ENCODE measurements around the gene PLSCR3.

Gene PLSCR3

GRCh38 chr17:7393613-7394451 lies 493 bp downstream of the PLSCR3 start:
- Histone ChIP-seq H3K27ac (peak overlapping the region; percentile 88), H3K9ac (peak overlapping the region; percentile 87), H3K4me1 (peaks cover 32% of the 10 kb centered on the region), H3K36me3 (peaks cover 40% of the 10 kb centered on the region), H3K9me3 (no peaks in the 10 kb centered on the region), H4K20me1 (0 out of 2 replicates have a peak, but pooled peaks cover 4% of the 10 kb centered on the region), H3K4me3 (peak overlapping the region; percentile 90), H3K4me2 (peak overlapping the region; percentile 97), H3K27me3 (no peaks in the 10 kb centered on the region)
- TF ChIP-seq Cebpa-rat (IDR thresholded peaks at IDR 0.05), result no peak

DNA sequence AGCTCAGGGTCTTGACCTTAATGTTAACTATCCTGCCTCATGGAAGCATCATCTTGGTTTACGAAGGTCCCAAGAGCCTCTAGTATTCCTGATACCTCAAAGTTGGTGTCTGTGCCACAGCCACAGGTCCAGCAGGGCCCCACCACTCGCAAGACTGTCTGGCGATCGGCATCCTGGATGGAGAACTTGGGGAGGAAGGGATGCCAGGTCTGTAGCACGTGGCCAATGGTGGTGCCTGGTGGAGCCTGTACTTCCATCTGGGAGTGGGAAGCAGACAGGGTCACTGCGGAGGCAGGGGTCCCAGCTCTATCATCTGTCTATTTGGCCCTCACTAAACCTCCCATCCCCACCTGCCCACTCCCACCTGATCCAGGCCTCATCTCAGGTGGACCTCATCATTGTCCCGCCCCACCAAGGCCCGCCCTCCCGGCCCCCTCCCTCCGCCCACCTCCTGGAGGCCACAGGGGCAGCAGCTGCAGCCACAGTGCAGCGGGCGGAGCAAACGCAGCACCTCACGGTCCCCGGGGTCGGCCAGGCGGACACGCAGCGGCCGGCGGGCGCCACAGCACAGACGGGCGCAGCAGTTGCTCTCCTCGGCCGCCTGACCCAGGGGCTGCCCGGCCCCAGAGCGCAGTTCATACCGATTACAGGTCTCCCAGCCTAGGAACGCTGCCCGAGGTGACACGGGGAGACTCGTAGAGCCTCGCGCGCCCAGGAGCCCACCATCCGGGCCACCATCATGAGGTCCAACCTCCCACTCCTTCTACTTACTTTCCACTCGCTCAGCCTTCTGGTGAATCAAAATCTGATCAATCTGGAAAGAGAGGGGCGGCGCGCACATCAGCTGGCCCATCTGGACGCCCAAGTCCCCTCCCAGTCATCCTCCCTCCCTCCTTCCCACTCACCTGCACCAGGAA lies 1.4 kb downstream of the PLSCR3 start:
- peaks cover 37% of the 10 kb centered on the region for H3K4me1 ChIP-seq
- H3K27ac ChIP-seq, result peak overlapping the region; percentile 88
- no peak for TF ChIP-seq Cebpa-rat (IDR thresholded peaks at IDR 0.05)
- H3K9me3 ChIP-seq, result no peaks in the 10 kb centered on the region
- peak overlapping the region; percentile 90 for H3K4me3 ChIP-seq
- peak overlapping the region; percentile 87 for H3K9ac ChIP-seq
- no peaks in the 10 kb centered on the region for H3K27me3 ChIP-seq
- peak overlapping the region; percentile 97 for H3K4me2 ChIP-seq
- H3K36me3 ChIP-seq, result peaks cover 48% of the 10 kb centered on the region
- H4K20me1 ChIP-seq, result 0 out of 2 replicates have a peak, but pooled peaks cover 7% of the 10 kb centered on the region

DNA sequence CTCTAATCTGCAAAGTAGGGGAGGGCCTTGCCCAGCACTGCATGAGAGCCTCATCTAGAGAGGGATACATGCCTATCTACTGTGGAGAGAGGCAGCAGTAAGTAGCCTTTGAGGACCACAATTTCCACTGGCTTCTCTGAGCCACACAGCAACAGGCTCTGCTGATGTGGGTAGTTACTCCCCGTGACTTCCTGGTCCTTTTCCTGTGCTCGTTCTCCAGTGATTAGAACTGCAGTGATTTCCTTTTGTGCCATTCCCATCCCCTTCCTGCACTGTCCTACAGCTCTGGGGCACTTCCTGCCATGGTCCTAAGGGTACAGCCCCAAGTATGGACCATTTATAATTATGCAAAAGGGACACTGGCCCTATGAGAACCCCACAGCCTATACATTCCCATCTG lies 3.0 kb downstream of the PLSCR3 start:
- Histone ChIP-seq H3K27me3 (no peaks in the 10 kb centered on the region), H3K36me3 (peaks cover 52% of the 10 kb centered on the region), H3K27ac (no peak overlapping the region), H4K20me1 (peaks cover 12% of the 10 kb centered on the region; the same call in 1 of the 2 replicates), H3K4me3 (no peak overlapping the region), H3K4me2 (peak overlapping the region; percentile 40), H3K9ac (no peak overlapping the region), H3K9me3 (no peaks in the 10 kb centered on the region), H3K4me1 (peaks cover 37% of the 10 kb centered on the region)
- TF ChIP-seq Cebpa-rat (IDR thresholded peaks at IDR 0.05), result no peak

DNA sequence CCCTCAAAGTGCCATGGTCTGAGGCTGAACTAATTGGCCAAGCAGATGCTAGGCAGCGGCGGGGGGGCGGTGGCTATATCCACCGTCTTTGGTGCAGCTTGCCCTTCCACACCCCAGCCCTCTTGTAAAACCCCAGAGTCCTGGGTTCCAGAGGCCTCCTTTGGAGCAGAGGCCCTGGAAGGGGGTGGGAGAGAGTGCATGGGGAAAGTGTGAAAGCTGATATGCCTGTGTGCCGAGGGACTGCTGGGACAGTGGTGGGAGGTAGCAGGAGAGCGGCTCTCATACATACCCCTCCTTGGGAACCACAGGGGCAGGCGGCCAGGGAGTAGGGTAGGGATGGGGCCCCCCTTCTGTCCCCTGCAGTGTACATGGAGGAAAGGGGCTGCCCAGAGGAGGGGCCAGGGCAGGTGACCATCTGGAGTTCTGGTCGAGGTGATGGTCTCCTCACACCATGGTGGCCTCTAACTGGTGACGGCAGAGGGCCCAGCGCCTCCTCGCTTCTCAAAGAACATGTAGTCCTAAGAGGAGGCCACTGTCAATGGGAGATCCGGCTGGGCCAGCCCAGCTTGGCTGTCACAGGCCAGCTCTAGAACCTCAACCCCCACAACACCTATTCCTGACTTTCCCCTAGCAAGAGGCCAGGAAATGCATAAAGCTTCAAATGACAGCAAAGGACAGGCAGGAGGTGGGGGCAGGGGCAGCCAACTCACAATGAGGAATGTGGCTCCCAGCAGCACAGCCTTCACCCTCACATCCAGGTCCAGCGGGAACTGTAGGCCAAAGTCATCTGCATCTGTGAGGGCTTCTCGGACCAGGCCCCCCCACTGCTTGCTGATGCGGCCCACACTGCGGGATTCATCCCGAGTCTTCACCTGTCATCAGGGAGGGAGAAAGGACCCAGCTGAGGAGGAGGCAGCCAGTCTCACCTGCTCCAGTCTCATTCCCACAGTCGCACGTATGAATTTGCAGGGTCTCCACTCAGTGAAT lies 4.1 kb downstream of the PLSCR3 start:
- Histone ChIP-seq H3K4me3 (no peak overlapping the region), H3K9ac (no peak overlapping the region), H4K20me1 (peaks cover 17% of the 10 kb centered on the region; the same call in 1 of the 2 replicates), H3K27ac (no peak overlapping the region), H3K4me1 (peaks cover 34% of the 10 kb centered on the region), H3K4me2 (no peak overlapping the region), H3K9me3 (no peaks in the 10 kb centered on the region), H3K27me3 (no peaks in the 10 kb centered on the region), H3K36me3 (peaks cover 52% of the 10 kb centered on the region)
- no peak for TF ChIP-seq Cebpa-rat (IDR thresholded peaks at IDR 0.05)

DNA sequence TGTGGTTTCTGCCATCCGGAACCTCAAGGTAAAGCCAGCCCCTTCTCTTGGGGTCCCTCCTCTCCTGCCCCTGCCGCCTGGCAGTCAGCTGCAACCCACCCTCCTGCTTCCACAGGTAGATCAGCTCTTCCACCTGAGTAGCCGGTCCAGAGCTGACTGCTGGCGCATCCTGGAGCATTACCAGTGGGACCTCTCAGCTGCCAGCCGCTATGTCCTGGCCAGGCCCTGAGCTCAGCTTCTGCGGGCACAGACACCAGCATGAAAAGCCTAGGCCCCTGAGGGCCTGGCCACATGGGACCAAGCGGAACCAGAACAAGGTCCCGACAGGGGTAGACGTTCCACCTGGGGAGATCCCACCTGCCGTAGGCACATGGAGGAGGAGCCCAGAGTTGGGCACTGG lies 5.5 kb downstream of the PLSCR3 start:
- Histone ChIP-seq H3K36me3 (peaks cover 52% of the 10 kb centered on the region), H4K20me1 (peaks cover 17% of the 10 kb centered on the region; the same call in 1 of the 2 replicates), H3K9me3 (no peaks in the 10 kb centered on the region), H3K4me1 (peaks cover 38% of the 10 kb centered on the region), H3K4me3 (no peak overlapping the region), H3K27me3 (peaks cover 10% of the 10 kb centered on the region), H3K4me2 (no peak overlapping the region), H3K27ac (no peak overlapping the region), H3K9ac (no peak overlapping the region)
- TF ChIP-seq Cebpa-rat (IDR thresholded peaks at IDR 0.05), result no peak

DNA sequence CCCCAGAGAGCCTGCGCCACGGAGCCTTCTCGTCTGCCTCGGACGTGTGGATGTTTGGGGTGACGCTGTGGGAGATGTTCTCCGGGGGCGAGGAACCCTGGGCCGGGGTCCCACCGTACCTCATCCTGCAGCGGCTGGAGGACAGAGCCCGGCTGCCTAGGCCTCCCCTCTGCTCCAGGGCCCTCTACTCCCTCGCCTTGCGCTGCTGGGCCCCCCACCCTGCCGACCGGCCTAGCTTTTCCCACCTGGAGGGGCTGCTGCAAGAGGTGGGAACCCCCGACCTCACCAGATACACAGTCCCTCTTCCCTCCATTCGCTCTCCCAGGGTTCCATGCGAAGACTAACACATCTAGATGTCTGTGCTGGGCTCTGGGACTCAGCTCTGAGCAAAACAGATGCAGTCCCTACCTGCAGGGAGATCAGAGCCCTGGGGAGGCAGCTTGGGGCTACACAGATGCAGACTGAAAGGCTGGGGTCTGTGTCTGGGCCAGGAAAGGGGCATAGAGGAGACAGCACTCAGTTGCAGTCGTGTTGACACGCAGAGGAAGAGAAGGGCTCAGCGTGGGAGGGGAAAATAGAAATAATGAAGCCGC lies 9.7 kb downstream of the PLSCR3 start:
- H4K20me1 ChIP-seq, result peaks cover 25% of the 10 kb centered on the region; the same call in 1 of the 2 replicates
- no peak for TF ChIP-seq Cebpa-rat (IDR thresholded peaks at IDR 0.05)
- H3K4me1 ChIP-seq, result peaks cover 23% of the 10 kb centered on the region
- peak overlapping the region; percentile 91 for H3K4me2 ChIP-seq
- peaks cover 11% of the 10 kb centered on the region for H3K9me3 ChIP-seq
- peak overlapping the region; percentile 65 for H3K4me3 ChIP-seq
- no peak overlapping the region; the same call in 1 of the 2 replicates for H3K27ac ChIP-seq
- H3K27me3 ChIP-seq, result peaks cover 53% of the 10 kb centered on the region
- H3K9ac ChIP-seq, result peak overlapping the region; percentile 44; the same call in 1 of the 2 replicates
- peaks cover 20% of the 10 kb centered on the region for H3K36me3 ChIP-seq

DNA sequence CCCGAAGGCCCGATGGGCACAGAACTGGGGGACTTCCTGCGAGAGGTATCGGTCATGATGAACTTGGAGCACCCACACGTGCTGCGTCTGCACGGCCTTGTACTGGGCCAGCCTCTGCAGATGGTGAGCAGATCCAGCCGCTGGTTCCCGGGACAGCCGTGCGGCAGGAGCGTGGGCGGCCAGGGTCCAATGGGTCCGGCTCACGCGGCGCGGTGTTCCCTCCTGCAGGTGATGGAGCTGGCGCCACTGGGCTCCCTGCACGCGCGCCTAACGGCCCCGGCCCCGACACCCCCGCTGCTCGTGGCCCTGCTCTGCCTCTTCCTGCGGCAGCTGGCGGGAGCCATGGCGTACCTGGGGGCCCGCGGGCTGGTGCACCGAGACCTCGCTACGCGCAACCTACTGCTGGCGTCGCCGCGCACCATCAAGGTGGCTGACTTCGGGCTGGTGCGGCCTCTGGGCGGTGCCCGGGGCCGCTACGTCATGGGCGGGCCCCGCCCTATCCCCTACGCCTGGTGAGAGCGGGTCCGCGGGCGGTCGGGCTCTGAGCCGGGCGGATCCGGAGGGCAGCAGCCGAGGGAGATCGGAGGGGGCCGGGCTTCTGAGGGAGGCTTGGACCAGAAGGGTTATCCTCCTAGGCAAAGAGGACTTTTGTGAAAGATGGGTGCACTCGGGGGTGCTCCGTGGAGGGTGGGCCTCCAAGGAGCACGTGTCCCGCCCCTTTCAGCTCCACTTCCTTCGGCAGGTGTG lies 10.4 kb downstream of the PLSCR3 start:
- H3K9ac ChIP-seq, result peak overlapping the region; percentile 44; the same call in 1 of the 2 replicates
- peaks cover 18% of the 10 kb centered on the region for H3K9me3 ChIP-seq
- peak overlapping the region; percentile 65 for H3K4me3 ChIP-seq
- H3K27me3 ChIP-seq, result peaks cover 60% of the 10 kb centered on the region
- TF ChIP-seq Cebpa-rat (IDR thresholded peaks at IDR 0.05), result no peak
- peaks cover 22% of the 10 kb centered on the region; the same call in 1 of the 2 replicates for H4K20me1 ChIP-seq
- H3K36me3 ChIP-seq, result peaks cover 13% of the 10 kb centered on the region
- H3K27ac ChIP-seq, result no peak overlapping the region; the same call in 1 of the 2 replicates
- peaks cover 18% of the 10 kb centered on the region for H3K4me1 ChIP-seq
- H3K4me2 ChIP-seq, result peak overlapping the region; percentile 91

DNA sequence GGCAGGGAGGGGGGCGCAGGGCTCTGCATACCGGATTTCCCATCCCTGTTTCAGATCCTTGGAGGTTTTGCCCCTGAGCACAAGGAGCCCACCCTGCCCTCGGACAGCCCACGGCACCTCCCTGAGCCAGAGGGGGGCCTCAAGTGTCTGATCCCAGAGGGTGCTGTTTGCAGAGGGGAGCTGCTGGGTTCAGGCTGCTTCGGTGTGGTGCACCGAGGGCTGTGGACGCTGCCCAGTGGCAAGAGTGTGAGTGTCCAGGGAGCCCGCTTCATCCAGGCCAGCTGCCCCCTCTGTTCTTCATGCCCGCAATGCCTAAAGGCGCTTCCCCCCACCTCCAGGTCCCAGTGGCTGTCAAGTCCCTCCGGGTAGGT lies 11.0 kb downstream of the PLSCR3 start:
- Histone ChIP-seq H3K4me1 (peaks cover 13% of the 10 kb centered on the region), H3K9ac (no peak overlapping the region), H3K27ac (no peak overlapping the region), H3K4me3 (no peak overlapping the region), H3K36me3 (peaks cover 8% of the 10 kb centered on the region), H4K20me1 (peaks cover 18% of the 10 kb centered on the region; the same call in 1 of the 2 replicates), H3K27me3 (peaks cover 62% of the 10 kb centered on the region), H3K9me3 (peaks cover 20% of the 10 kb centered on the region), H3K4me2 (peak overlapping the region; percentile 91)
- no peak for TF ChIP-seq Cebpa-rat (IDR thresholded peaks at IDR 0.05)

All from BLaER1 (cell line).